ENCODE results near the gene XPO6.
"Not testable (repeated sequence)": the region's sequence is repeated elsewhere in the genome, so short reads cannot be mapped to it uniquely, and the experiment has no call there.

The XPO6 gene

DNA sequence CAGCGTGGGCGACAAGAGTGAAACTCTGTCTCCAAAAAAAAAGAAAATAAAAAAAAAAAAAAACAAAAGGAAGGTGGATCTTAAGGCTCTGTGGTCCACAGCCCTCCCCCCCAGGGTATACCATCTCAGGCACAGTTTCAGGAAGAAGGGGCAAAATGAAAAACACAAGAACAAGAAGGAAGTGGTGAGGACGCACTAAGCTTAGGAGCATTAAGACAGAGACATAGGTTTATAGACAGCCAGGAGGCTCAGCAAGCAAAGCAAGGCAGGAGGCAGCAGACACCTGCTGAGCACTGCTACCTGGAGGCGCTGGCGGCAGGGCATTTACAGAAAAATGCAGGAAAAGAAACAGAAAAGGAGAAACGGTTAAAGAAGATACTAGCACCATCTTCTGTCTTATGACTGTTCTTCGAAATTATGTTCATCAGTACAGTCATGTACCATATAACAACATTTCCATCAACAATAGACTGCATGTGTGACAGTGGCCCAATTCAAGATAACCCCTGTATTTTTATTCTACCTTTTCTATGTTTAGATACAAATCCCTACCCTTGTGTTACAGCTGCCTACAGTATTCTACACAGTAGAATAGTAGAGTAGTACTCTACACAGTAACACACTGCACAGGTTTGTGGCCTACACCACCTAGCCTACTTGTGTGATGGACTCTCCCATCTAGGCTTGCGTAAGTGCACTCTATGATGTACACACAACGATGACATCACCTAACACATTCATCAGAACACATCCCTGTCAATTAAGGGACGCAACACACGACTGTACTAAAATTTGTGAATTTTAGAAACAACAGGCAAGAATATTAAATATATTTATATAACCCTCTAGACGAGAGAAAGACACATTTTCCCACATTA lies 62.5 kb downstream of the XPO6 start:
- DNase-seq = no peak

DNA sequence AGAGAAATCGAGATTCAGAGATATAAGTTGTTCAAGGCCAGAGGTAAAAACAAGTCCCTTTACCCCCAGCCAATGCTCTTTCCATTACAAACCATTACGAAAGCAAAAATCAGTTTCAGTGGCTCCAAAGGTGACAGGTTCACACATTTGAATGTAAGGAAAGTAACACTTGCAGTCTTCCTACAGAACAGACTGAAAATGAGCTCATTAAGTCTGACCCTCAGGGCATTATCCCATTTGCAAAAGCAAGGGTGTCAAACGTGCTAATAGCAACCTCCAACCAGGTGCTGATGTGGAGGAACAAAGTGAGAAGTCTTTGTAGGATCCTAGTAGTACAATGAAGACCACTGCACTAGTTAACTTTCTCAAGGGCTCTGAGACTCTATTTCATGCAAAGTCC lies 65.2 kb downstream of the XPO6 start:
- DNase-seq = no peak

DNA sequence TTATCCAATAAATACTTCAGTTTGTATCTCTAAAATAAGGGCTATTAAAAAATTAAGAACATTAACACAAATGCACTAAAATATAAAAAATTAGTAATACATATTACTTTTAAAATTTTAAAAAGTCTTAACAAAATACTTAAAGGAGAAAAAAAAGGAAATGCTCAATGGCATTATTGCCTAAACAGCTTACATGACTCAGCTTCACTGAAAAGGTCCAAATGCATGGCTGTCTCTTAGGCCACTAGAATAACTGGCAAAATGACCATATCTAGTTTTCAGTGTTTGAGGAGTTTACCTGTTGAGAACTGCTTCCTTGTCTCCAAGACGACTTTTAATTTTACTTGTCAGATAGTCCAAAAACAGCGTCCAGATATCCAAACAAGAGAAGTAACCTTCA lies 66.0 kb downstream of the XPO6 start:
- no peak for DNase-seq

DNA sequence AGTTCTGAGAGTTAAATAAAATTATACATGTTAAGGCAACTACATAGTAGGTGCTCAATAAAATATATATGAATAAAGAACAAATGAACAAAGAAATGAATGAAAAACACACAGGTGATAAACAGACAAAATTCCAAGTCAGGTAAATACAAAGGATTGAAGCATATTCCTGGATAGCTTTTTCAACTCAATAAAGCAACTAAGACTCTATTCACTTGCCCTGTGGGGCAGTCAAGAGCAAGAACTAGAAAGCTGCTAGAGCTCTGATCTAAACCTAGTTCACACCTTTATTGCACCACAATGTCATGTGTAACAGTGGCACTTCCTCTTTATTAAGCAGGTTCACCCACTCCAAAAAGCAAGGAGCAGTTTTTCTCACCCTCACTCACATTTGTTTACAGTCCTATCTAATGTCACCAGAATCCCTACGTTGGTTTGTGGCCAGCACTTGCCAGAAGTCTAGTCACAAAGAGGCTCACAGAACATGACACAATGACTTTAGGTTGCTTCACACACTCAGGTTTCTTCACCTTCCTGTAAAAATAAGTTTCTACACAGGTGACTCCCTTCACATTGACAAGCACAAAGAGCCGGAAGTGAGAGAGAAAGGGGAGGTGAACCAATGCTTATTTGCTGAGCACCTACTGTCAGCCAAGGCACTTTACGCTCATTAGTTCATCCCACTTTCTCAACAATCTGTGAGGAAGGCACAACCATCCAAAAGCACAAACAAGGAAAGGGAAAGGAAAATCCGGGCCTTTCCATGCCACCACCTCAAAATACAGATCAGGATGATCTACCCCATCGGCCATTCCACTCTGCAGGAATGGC lies 70.8 kb downstream of the XPO6 start:
- no peak for DNase-seq

DNA sequence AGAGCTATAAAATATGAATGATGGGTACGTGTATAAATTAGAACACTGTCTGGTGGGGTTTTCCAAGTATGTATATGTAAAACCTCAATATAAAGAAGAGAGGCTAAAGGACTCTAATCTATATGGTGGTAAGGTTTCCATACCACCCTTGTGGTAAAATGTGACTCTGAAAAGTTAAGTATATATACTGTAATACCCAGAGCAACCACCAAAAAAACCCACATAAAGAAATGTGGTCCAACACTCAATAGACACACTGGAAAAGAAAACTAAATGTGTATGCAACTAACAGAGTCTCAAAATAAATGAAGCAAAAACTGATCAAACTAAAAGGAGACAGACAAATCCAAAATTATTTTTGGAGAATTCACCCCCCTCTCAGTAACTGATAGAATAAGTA lies 72.2 kb downstream of the XPO6 start:
- DNase-seq = no peak

DNA sequence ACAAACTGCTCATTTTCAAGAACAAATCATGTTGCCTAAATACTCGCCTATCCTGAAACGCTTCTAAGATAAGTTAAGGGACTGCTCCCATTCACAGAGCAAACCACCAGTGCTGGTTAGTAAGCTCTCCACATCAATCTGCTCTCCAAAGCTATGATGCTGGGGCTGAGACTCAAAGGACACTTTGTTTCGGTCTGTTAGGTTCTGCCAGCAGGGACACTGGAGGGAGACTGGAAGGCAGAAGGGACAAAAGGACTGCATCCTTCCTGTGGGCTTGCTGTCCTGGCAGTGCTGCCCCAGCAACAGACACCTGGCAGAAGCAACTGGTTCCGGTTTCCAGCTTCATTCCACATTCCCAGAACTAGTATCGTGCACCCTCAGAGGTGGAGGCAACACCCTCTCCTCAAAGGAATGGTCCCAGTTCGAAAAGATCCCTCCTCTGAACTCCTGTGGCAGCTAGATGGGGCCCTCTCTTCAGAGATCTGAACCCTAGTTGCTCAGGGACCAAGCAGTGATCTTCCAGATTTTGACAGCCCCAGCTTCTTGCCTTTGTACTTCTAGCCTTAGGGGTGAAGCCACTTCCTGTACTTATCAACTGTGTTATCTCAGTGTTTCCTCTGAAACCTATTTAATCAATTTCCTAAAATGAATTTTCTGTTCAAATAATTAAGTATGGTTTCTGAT lies 74.9 kb downstream of the XPO6 start:
- DNase-seq = no peak

DNA sequence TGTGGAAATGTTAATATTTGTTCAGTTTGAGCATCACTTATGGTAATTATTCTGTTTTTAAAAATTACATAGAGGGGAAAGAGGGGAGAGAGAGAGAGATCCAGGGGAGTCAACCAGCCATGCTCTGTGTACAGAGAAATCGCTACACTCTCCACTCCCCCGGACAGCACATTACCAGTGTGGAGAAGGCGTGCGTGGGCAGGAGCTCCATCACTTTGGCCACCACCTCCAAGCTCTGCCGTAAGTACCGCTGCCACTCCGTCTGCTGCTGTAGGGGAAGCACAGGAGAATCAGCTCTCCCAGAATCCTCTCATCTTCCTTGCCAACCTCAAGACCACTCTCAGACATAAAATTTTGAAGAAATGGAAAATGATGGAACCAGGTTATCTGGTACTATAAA lies 78.1 kb downstream of the XPO6 start:
- DNase-seq = no peak

DNA sequence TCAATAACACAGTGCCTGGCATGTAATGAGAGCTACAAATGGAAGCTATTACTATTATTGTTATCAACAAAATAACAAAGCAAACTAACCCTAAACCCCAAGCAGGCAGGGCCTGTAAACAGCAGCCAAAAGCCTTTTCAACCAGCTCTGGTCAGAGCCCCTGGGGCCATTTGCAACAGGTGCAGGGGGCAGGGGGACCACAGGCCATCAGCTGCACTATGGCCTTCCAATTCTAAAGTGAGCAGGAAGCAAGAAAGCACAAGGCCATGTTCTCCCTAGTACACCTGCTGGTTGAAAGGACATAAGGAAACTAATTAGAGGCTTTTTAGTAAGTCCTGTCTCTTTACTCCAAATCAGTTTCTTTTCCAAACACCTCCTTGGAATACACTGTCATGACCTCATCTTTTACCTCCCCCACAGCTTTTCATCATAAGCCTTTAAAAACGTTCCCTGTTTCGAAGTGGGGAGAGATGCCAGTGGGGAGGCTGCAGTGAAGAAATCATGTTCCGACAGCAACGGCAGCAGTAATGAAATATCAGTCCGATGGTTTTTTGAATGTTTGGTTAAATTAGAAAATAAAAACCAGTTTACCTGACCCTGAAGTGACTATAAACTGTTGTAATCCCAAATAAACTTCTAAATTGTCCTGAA lies 79.9 kb downstream of the XPO6 start:
- DNase-seq = no peak

DNA sequence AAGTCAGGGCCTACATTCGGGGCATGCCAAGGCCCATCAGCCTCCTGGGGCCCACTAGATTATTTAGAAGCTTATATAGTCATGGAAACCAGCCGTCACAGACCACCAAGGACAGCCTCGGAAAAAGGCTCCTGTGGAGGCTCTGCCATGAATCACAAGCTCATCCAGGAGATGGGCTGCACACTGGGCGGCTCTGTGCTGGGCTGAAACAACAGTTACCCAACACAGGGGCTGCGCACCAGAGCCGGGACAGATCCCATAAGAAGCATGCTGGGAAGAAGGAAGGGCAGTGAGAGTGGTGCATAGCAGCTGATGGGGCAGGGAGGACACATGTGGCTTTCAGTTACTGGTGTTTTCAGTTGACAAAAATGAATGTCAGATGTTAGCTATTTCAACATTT lies 80.6 kb downstream of the XPO6 start:
- DNase-seq = no peak

DNA sequence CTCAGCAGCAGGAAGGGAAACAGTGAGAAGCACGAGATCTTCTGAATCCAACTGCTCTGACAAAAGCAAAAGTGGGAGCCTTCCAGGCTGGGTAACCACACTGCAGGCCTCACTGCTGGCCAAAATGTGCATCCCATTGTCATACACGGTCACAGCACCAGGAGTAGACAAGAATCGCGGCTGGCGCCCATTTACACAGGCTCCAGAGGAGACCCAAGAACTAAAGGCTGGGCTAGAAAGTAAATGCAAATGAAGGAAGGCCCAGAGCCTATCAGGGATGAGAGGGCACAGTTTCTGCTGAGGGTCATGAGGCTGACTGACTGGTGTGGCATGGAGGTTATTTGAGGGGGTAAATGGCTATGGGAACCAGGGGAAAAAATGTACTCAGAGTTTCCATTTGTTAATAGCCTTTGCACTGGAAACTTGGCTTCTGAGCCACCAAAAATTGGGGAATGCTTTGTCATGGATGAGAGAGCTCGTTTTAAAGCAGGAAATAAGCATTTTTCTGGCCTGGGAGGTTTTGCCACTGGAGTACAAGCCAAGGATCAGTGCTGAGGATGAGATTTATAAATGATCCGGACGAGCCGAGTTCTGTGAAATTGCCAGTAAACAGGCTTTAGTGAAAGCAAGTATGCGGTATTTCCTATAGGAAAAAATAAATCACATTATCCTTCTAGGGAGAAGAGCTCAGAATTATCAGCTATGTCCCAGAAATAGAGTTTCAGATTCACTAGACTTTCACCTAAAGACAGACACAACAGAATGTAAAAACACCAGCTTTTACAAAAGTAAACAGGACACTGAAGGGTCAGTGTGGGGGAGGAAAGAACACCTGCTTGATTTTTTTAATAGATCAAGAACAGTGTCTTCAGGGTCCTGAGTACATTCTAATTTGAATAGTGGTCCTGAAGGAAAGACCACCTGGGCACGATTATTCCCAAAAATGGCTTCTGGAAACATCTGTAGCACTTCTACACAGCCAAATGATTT lies 81.4 kb downstream of the XPO6 start:
- DNase-seq = no peak

DNA sequence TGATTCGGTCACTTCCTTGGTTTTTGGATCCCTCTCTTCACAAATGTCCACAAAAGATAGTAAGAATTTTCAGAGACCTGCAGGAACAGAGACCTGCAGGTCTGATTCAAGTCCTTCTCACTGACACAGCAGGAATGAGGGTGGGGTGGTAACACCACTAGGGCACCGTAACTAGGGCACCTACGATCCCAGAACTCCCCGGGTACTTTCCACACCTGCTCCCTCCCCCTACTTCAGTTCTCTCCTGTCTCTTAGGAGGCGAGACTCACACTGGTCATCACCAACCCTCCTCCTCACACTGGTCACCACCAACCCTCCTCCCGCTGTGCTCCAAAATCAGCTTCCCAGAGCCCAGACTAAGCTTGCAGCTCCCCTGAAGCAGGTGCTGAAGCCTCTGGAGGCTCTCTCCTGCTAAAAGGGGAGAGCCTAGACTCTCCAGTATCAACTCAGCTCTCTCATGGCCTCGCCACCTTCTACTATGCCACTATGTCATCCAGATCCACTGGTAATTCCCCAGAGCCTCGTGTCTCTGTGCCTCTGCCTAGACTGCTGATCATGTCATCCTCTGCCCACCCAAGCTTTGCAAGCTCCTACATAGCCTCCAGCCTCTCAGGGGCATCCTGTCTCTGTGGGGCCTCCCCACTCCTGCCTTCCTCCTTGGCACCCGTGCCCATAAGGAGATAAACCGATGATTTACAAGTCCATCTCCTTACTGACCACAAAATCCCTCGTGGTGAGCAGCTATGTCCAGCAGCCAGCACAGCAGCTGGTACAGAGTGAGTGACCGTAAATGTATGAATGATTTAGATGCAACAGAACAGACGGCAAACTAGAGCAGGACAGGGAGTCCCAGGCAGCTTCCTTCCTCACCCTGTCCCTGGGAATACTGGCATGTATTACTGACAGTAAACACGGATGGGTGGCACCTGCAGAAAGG lies 84.8 kb downstream of the XPO6 start:
- no peak for DNase-seq

DNA sequence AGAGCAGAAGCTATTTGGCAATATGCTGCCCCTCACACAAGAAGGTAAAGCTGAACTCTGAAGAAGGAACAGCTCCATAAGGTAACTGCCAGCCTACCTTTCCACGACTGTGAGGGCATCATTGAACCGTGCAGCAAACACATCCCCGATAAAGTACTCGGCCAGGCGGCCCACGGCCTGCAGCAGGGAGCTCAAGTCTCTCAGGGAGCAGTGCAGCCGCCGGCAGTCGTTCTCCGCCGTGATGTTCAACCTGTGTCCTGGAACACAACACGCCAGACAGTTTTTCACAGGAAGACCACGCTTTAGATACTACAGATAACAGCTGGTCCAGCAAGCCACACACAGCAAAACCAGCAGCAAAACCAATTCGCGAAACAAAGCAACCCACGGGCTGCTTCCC lies 86.2 kb downstream of the XPO6 start:
- no peak for DNase-seq

DNA sequence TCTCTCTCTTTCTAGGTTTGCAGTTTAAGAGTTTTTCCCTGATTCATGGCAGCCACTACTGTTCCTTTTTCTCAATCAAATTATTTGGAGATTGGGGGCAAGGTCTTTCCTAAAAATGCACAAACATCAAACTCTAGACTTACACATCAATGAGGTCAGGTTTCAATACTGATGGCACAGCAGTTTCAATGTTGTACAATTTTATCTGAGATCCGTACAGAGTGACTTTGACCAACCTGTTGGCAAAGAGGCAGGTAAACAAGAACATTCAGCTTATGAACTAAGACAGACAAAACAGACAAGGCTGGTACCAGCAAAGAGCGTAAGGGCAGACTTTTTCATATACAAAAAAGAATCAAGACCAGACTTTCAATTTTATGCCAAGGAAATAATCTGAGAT lies 90.2 kb downstream of the XPO6 start:
- no peak for DNase-seq

DNA sequence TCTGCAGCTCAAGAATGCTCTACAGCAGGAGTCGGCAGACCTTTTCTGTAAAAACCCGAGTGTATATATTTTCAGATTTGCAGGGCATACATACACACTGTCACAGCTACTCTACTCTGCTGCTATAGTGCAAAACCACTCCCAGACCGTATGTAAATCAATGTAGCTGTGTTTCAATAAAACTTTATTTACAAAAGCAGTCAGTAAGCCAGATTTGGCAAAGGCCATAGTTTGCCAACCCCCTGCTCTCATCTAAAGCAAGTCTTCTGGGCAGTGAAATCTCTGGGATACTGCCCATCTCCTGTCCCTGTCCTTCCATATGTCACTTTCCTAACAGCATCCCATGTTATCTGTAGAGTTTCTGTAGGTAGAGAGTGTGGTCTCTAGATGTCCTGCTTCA lies 91.0 kb downstream of the XPO6 start:
- DNase-seq = no peak

DNA sequence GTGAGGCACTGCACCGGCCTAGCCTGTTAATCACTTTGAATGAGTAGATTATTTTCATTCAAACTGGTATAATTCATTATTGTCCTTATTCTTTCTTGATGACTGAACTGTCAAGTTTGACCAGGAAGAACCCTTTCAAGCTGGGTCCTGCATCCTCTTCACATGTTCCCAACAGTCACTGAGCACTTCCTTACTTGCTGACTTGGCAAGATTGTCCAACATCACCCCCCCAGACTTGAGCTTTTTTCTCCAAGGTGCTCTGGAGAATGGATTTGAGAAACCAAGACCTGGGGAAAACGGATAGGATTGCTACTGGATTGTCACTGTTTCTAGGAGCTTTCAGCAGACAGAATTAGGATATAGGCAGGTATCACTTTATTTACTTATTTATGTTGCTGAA lies 93.1 kb downstream of the XPO6 start:
- no peak for DNase-seq

DNA sequence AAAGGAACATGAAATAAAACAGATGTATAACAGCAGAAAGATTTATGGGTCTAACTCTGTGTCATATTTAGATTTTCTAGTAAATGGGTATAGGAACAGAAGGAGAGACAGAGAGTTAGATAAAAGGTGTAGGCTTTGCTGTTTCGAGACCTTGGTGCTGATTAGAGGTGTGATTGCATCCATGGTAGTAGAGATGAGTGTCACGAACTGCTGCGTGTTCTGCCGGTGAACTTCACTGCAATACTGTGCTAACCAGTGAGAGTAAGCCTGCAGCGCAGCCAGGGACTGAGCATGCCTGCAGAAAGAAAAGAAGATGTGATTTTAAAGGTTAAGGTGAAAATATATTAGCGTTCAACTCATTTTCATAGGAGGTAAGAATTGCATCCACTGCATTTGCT lies 94.6 kb downstream of the XPO6 start:
- DNase-seq = no peak

DNA sequence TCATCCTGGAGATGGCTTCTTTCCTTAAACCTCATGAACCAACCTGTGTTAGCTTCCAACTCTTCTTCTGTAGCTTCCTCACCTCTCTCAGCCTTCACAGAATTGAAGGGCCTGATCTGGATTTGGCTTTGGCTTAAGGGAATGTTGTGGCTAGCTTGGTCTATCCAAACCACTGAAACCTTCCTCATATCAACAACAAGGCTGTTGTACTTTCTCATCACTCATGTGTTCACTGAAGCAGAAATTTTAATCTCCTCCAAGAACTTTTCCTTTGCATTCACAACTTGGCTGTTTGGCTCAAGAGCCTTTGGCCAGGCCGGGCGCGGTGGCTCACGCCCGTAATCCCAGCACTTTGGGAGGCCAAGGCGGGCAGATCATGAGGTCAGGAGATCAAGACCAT lies 95.9 kb downstream of the XPO6 start:
- not testable (repeated sequence) for DNase-seq

DNA sequence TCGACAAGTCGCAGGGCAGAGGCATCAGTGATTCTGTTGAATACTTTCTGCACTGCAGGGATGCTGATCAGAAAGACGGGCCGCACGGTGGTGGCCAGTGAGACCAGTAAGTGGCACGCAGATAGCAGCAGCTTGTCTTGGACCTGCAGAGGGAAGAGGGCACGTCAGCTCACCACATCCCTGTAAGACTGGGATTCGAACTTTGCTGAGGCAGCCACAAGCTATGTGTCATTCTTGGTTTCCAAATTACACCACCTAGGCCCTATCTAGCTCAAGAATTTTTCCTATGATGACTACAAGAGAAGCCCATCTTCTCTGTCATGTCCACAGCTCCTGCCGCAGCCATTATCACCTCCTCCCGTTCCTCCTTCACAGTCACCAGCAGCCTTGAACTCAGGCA lies 98.9 kb downstream of the XPO6 start:
- no peak for DNase-seq

DNA sequence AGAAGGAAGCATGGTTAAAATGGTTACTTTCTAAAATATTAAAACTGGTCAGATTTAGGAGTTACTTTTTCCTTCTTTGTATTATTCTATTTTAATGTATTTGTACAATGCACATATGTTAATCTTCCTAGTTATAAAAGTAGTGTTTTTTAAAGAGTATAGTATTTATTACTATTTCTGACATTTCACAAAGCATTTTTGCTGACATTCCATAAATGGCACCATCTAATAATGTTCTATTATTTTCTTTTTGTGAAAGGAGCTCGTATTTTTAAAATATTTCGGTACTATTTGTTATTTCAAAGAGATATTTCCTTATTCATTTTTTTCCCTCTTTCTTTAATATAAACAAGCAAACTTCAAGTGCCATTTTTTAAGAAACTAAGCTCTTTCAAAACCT lies 100.8 kb downstream of the XPO6 start:
- no peak for DNase-seq

DNA sequence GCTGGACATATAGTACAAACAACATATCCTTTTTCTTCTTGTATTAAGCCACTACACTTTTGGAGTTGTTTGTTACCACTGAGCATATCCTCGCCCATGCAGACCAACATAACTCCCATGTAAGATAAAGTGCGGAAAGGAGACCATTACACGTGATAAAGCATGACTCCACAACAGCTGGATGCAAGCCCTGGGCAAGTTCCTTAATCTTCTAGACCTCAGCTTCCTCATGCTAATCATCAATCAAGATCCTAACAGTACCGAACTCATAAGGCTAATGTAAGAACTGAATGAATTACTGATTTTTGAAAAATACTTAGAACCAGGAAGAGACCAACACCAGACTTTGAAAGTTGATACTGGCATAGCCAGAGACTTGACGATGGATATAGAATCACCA lies 101.3 kb downstream of the XPO6 start:
- no peak for DNase-seq

DNA sequence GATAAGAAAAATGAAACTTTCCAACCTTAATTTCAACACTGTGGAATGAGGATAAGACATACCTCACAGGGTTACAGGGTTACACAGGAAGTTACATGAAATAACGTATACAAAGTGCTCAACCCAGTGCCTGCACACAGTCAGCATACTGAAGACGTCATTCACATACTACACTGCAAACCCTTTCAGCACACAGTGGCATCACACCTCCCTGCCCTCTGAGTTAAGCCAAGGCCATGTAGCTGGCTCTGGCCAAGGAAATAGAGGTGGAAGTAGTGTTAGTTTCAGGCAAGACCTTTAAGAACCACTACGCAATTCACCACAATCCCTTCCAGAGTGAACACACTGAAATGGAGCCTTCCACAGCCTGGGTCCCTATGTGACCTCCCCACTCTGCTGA lies 101.7 kb downstream of the XPO6 start:
- no peak for DNase-seq

Data from NCI-H526 treated with DMSO at 0.1 percent for 48 hours (cell line).